GM20000 (cell line): ENCODE measurements around the gene MKI67.
A peak's percentile ranks its signal among the peaks of the same experiment; 100 is the strongest.

Experiments
- DNase-seq: peaks from one replicate; pipeline ENCODE4 v3.0.0; 2012; ENCODE audit warnings: low spot score
- CTCF ChIP-seq: IDR thresholded peaks from 2 replicates; pipeline ENCODE4 v1.5.1; 2012; ENCODE audit warnings: mild to moderate bottlenecking, control low read depth; ENCODE audit errors: extremely low read depth, missing control alignments

Gene MKI67

GRCh38 chr10:128071417-128071782, 54.8 kb downstream of the MKI67 start:
- no peak for TF ChIP-seq CTCF
- DNase-seq: no peak

- no peak for TF ChIP-seq CTCF
- DNase-seq: no peak
Observed at GRCh38 chr10:128070721-128071416, 55.4 kb downstream of the MKI67 start.

- no peak for TF ChIP-seq CTCF
- DNase-seq: no peak
Observed at GRCh38 chr10:128070161-128070560, 56.1 kb downstream of the MKI67 start.

GRCh38 chr10:128069351-128070051, 56.7 kb downstream of the MKI67 start:
- DNase-seq: peak; percentile 80
- peak; percentile 64 for TF ChIP-seq CTCF

- no peak for DNase-seq
- no peak for TF ChIP-seq CTCF
Observed at GRCh38 chr10:128068398-128069285, 57.6 kb downstream of the MKI67 start.

GRCh38 chr10:128067691-128068397, 58.4 kb downstream of the MKI67 start:
- no peak for TF ChIP-seq CTCF
- no peak for DNase-seq
